ENCODE results near the gene RPSA. TPM values are rescaled to one million over a fixed set of nuclear protein-coding genes. Genes with fewer than 3 reads are reported as not detected.

RPSA gene
- total RNA-seq: 1,070 and 1,205 TPM in 2 replicates

DNA sequence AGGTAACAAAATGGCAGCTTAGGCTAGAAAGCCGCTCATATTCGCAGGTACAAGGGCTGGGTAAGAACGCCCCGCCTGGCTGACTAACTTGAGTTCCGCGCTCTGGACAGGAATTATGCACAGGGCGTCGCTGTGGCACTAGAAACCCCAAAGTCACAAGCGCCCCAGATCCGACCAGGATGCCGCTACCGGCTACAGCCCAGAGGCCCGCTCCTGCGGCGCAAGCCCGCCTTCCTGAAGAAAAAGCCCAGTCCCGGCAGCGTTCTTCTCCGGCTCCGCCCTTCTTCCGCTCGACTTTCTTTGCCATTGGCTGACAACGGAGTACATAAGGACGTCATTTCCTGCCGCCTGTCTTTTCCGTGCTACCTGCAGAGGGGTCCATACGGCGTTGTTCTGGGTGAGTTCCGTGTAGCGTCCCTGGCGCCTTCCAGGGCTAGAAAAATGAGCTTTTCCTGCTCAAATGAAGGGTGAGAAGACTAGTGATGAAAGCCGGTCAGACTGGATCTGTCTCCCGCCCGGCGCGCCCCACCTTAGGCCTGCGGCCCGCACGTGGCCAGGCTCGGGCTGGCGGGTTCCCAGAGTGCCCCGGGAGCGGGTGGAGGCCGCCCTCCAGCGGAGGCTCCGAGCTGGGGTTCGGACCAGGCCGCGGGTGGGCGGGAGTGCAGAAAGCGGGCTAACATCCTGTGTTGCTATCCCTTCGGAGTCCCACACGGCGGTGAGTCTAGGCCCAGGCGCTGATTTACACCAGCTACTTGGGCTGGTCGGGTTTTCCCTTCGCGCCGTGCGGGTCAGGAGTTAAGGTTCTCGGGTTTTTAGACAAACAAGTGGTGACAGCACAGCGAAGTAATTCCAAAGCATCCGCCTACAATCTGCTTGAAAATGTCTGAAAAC, at the start of gene RPSA:
Gene RPSA (plus strand): TSS at position 353 of the 891 bp plus-strand sequence. CDS start 934 bp downstream, outside the sequence.

GRCh38 chr3:39383045-39383880, 23.3 kb upstream of the RPSA start, which contains the start of gene SLC25A38:
TSS of gene SLC25A38 (plus strand) at chr3:39383370. CDS start at chr3:39383725, 355 bp downstream.

Other genes starting within 250 kb of the RPSA start
- not detected in 2 replicates for gene XIRP1, start 214.1 kb upstream of the RPSA start, total RNA-seq
- gene CX3CR1, start 126.7 kb upstream of the RPSA start, total RNA-seq: not detected in 2 replicates
- not detected in 2 replicates for gene CCR8, start 77.0 kb upstream of the RPSA start, total RNA-seq
- gene SLC25A38, start 23.4 kb upstream of the RPSA start, total RNA-seq: 28.5 and 30.5 TPM in 2 replicates
- not detected in 2 replicates for gene MOBP, start 61.0 kb downstream of the RPSA start, total RNA-seq

All from cardiac ventricle fibroblast (primary cell).